ENCODE data around the gene MBD3L3. TPM values are rescaled to one million over a fixed set of nuclear protein-coding genes. Genes with fewer than 3 reads are reported as not detected.

The MBD3L3 gene
- total RNA-seq, 1 experiment from 2014 or later: not detected

GRCh38 chr19:7083076-7083956 lies 24.8 kb upstream of the MBD3L3 start:
- BruUV-seq (replicated peaks): TSS peak; percentile 13
- ATAC-seq (no peak), DNase-seq (peak; percentile 24)
- H3K36me3 ChIP-seq (ENCODE audit: low read depth, low read length): peaks cover 79% of the 10 kb centered on the region
- TF ChIP-seq EZH2phosphoT487 (IDR thresholded peaks at IDR 0.05; ENCODE audit: borderline replicate concordance, low read length) (no peak), EZH2 (IDR thresholded peaks at IDR 0.05; ENCODE audit: low read length, unreplicated experiment) (no peak), CTCF (conservative IDR thresholded peaks at IDR 0.05; ENCODE audit: low read depth, low read length) (no peak)
- H3K27me3 ChIP-seq (ENCODE audit: low read length): no peaks in the 10 kb centered on the region
- no peaks in the 10 kb centered on the region for H3F3A ChIP-seq (ENCODE audit: low read length, unreplicated experiment)
- H3K79me2 ChIP-seq (ENCODE audit: low read length): no peaks in the 10 kb centered on the region
- no peak overlapping the region for H3K27ac ChIP-seq (ENCODE audit: low read length)
- intact Hi-C loops (cut with micrococcal nuclease): no loop called here
- H3K9me3 ChIP-seq (ENCODE audit: low read length): peaks cover 68% of the 10 kb centered on the region
- ChIA-PET CTCF (no interaction called here), POLR2A (ENCODE audit: unreplicated experiment) (no interaction called here)
- no peak overlapping the region for H2AFZ ChIP-seq (ENCODE audit: low read length)
- H3K4me2 ChIP-seq (ENCODE audit: low read length): no peak overlapping the region
- no peaks in the 10 kb centered on the region for H3K9me2 ChIP-seq (replicated peaks; ENCODE audit: low read length)
- H3K4me1 ChIP-seq (ENCODE audit: insufficient read depth, low read length): no peaks in the 10 kb centered on the region
- no peaks in the 10 kb centered on the region for H4K20me1 ChIP-seq (ENCODE audit: low read length)
- H3K4me3 ChIP-seq (ENCODE audit: low read length): peak overlapping the region; percentile 26; the same call in 1 of the 2 replicates
- H3K9ac ChIP-seq (ENCODE audit: low read length): no peak overlapping the region

GRCh38 chr19:7078008-7078407 lies 19.5 kb upstream of the MBD3L3 start:
- Histone ChIP-seq H3K4me1 (ENCODE audit: insufficient read depth, low read length) (no peaks in the 10 kb centered on the region), H3K36me3 (ENCODE audit: low read depth, low read length) (peaks cover 94% of the 10 kb centered on the region), H3K27me3 (ENCODE audit: low read length) (no peaks in the 10 kb centered on the region), H3K9me2 (replicated peaks; ENCODE audit: low read length) (no peaks in the 10 kb centered on the region), H3K9ac (ENCODE audit: low read length) (no peak overlapping the region), H3F3A (ENCODE audit: low read length, unreplicated experiment) (no peaks in the 10 kb centered on the region), H4K20me1 (ENCODE audit: low read length) (no peaks in the 10 kb centered on the region), H3K4me3 (ENCODE audit: low read length) (peak overlapping the region; percentile 20; the same call in 1 of the 2 replicates), H2AFZ (ENCODE audit: low read length) (no peak overlapping the region), H3K4me2 (ENCODE audit: low read length) (no peak overlapping the region), H3K27ac (ENCODE audit: low read length) (no peak overlapping the region), H3K9me3 (ENCODE audit: low read length) (peaks cover 49% of the 10 kb centered on the region), H3K79me2 (ENCODE audit: low read length) (no peaks in the 10 kb centered on the region)
- no peak for TF ChIP-seq EZH2 (IDR thresholded peaks at IDR 0.05; ENCODE audit: low read length, unreplicated experiment)
- TF ChIP-seq CTCF (conservative IDR thresholded peaks at IDR 0.05; ENCODE audit: low read depth, low read length): no peak
- no peak for TF ChIP-seq EZH2phosphoT487 (IDR thresholded peaks at IDR 0.05; ENCODE audit: borderline replicate concordance, low read length)
- ATAC-seq (no peak), DNase-seq (no peak)
- intact Hi-C loops (cut with micrococcal nuclease): no loop called here
- ChIA-PET CTCF (no interaction called here), POLR2A (ENCODE audit: unreplicated experiment) (interaction anchor here (1.0 kb wide), 1 partner anchor 58 kb away, joined by 5 read pairs; no protein-coding TSS in a partner anchor)
- no TSS peak for BruUV-seq (replicated peaks)

- no peaks in the 10 kb centered on the region for H4K20me1 ChIP-seq (ENCODE audit: low read length)
- H3K9ac ChIP-seq (ENCODE audit: low read length): no peak overlapping the region
- DNase-seq: no peak
- H3K4me2 ChIP-seq (ENCODE audit: low read length): no peak overlapping the region
- no peaks in the 10 kb centered on the region for H3K4me1 ChIP-seq (ENCODE audit: insufficient read depth, low read length)
- POLR2A ChIA-PET (ENCODE audit: unreplicated experiment): no interaction called here
- no peak overlapping the region for H2AFZ ChIP-seq (ENCODE audit: low read length)
- no peak overlapping the region for H3K27ac ChIP-seq (ENCODE audit: low read length)
- H3K79me2 ChIP-seq (ENCODE audit: low read length): peaks cover 2% of the 10 kb centered on the region; the same call in 1 of the 2 replicates
- TF ChIP-seq EZH2phosphoT487 (IDR thresholded peaks at IDR 0.05; ENCODE audit: borderline replicate concordance, low read length) (no peak), CTCF (conservative IDR thresholded peaks at IDR 0.05; ENCODE audit: low read depth, low read length) (no peak), EZH2 (IDR thresholded peaks at IDR 0.05; ENCODE audit: low read length, unreplicated experiment) (no peak)
- peaks cover 31% of the 10 kb centered on the region for H3K9me3 ChIP-seq (ENCODE audit: low read length)
- intact Hi-C loops (cut with micrococcal nuclease): no loop called here
- H3K36me3 ChIP-seq (ENCODE audit: low read depth, low read length): peaks cover 86% of the 10 kb centered on the region
- ATAC-seq: no peak
- H3K27me3 ChIP-seq (ENCODE audit: low read length): no peaks in the 10 kb centered on the region
- no peak overlapping the region for H3K4me3 ChIP-seq (ENCODE audit: low read length)
- H3K9me2 ChIP-seq (replicated peaks; ENCODE audit: low read length): no peaks in the 10 kb centered on the region
- CTCF ChIA-PET: no interaction called here
- no peaks in the 10 kb centered on the region for H3F3A ChIP-seq (ENCODE audit: low read length, unreplicated experiment)
- no TSS peak for BruUV-seq (replicated peaks)
Measured at GRCh38 chr19:7076151-7076550, 17.7 kb upstream of the MBD3L3 start.
